AG20443 (cell line): Measurements from ENCODE around the gene PLAC8L1.

Experiments used
- DNase-seq: peaks from one replicate; pipeline ENCODE4 v3.0.0; 2012; ENCODE audit warnings: low spot score, mixed read lengths

PLAC8L1 gene

DNA sequence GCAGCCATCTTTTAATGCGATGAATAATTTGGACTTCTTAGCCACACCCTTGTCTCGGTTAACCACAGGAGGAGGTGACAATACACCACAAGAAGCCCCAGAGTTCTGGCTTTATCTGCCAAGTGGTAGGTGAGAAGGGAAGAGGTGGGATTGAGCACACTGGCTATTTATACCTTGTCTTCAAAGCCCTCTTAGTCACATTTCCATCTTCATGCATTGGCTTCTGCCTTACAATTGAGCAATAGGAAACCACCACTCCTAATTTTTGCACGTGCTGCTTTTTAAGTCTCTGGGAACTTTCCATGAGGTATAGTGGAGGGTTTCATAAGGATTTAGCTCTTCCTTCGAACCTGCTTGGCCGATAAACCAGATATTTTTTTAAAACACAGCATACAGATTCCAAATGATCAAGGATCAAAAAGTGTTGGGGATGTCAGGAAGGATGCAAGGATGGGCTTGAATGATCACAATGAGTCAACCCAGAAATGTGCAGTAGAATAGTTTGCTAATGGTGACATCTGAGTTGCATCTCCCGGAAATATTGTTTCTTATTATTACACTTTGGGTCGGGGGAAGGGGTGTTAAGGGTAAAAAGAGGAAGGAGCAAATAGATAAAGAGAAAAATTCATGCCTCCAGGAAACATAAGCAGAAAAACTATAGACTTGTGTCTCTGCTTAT lies 25.5 kb downstream of the PLAC8L1 start:
- peak; percentile 25 for DNase-seq

DNA sequence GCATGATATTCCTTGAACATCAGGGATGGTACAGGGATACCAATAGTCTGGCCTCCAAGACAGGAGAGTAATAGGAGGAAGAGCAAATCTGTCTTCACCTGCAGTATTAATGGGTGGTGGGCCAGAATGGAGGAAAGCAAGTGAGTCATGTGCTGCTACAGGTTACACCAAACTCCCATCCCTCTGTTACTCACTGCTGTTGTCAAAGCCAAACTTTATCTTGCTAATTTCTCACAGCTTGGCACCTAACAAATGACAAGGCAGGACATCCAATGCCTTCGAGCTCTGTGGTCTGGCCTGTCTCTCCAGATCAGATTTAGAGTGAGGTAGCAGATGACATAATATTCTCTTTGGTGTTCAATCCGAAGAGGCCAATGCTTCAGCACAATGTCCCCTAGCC lies 26.8 kb downstream of the PLAC8L1 start:
- DNase-seq, result no peak

DNA sequence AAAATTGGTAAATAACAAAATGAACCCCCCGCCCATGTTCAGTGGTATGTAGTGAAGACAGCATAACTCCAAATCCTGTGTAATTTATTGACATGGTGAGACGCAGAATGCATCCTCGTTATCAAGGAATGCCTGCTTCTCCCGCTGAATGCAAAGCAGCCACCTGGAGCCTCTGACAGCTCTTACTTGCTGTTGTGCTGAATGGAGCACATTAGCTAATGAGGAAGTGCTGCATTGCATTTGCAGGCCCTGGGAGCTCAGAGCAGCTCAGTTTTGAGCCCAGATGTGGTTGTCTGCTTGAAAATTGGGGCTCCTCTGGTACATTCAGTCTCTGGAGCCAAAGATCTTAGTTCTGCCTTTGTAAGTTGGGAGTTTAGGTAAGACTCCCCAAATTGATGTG lies 28.9 kb downstream of the PLAC8L1 start:
- no peak for DNase-seq

DNA sequence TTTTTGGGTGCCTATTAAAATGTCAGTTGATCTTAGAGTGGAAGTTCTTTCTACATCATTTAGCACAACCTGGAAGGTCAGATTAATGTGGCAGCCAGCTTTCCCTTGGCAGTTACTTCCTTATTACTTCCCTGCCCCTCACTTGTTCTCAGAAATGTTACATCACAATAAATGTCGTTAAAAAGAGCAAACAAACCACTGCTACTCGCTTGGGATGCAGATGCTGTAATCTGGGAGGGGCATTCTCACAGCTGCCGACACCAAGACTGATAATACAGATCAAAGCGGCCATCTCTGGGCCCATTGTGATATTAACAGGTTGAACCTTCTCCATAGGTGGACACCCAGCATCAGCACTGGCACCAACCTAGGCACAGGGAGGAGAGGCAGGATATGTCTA lies 29.3 kb downstream of the PLAC8L1 start:
- no peak for DNase-seq

DNA sequence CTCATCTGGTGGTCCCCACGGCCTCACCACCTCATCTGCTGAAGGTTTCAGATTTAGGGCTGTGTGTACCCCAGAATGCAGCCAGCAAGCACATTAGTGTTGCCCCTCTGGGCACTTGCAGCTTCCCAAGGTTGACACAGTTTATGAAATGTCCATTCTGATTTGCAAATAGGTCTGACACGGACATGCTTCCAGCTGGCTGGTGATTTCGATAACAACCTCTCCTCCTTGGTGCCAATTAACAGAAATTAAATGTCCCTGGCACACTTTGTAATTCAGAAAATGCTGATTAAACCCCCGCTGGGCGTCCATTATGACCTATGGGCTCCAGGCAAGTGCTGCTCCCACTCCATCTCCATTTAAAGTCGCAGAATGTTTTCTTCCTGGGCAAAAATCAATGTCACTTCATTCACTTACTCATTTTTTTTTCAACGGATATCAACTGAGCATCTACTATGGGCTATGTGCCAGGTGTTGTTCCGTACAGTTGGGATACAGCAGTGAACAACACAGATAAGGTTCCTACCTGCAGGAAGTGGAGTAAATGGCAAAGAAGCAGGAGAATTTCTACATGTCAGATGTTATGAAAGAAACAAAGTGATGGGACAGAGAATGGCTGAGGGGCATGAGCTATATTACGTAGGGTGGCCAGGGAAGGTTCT lies 32.0 kb downstream of the PLAC8L1 start:
- no peak for DNase-seq

DNA sequence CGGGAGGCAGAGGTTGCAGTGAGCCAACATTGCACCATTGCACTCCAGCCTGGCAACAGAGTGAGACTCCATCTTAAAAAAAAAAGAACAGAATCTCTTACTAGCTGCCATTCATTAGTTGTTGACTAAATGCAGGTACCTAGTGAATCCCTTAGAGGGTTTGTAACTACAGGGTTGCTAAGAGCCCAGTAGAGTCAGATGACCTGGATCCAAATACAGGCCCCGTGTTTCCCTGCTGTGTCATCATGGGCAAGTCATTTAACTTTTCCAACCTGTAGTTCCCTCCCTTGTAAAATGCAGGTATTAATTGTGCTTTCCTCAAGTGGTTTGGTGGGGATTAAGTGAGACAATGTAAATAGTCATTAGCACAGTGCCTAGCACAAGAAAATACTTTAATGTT lies 32.8 kb downstream of the PLAC8L1 start:
- no peak for DNase-seq

DNA sequence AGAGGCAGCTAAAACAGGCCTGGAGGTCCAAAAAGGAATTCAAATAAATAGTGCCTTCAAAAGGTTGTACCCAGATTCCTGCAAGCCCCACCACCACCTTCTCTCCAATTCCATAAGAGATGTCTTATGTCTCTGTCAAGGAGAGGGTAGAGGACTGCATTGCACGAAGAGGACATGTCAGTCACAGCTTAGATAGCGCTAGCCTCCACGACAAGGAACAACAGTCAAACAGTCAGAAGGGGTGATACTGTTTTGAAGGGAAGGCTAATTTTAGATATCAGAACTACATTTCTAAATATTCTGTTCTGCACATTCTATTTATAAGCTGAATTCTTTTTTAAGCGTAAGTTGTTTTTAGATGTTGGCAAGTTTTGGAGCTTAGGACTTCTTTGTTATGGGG lies 34.2 kb downstream of the PLAC8L1 start:
- no peak for DNase-seq

DNA sequence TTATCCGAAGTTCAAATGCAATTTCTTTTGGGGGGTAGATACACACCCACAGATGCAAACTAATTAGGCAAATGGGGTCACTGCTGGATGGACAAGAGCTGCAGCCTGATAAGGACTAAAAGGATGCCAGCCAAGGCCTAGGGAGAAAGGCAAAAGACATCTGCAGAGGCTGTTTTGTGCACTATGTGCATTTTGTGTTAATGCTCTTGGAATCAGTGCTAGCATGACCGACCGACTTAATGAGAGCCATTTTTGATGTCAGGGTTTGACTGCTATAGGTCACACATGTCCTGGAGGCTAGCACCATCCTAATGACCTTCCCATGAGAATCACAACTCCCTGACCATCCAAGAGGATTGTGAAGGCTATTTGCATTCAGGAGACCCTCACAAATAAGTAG lies 34.6 kb downstream of the PLAC8L1 start:
- no peak for DNase-seq

DNA sequence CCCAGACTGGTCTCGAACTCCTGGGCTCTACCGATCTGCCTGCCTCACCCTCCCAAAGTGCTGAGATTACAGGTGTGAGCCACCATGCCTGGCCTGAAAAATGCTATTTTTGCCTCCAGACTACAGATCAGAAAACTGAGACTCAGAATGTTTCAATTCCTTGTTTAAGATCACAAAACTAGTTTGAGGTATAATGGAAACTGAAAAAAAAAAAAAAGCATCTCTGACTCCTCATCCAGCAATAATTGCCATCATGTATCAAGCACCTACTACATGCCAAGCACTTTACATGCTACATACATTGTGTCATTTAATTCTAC lies 35.6 kb downstream of the PLAC8L1 start:
- no peak for DNase-seq

DNA sequence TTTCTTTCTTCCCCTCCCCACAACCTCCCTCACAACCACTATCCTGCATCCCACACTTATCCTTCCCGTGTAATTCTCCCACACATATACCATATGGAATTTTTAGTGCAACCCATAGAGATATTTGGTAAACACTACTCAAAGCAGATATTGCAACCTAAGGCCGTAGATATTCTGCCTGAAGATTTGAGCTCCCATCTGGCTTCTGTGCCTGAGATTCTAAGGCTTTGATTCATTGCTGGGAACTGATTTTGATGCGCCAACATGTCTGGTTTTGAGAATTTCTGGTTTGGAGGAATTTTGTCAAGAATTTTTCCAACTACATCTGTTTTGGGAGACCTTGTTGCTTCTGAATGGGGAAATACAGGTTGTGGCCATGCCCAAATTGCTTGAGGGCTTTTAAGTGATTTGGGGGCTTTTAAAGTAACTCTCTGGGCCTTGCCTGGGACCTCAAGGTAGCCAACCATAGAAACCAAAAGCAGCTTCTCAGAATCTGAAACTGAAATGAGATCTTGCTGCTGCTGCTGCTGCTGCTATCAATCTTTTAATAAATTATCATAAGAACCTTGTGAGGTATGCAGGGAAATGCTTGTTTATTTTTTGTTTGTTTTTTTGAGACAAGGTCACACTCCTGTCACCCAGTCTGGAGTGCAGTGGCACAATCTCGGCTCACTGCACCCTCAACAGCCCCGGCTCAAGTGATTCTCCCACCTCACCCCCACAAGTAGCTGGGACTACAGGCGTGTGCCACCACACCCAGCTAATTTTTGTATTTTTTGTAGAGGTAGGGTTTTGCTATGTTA lies 36.2 kb downstream of the PLAC8L1 start:
- DNase-seq, result no peak

DNA sequence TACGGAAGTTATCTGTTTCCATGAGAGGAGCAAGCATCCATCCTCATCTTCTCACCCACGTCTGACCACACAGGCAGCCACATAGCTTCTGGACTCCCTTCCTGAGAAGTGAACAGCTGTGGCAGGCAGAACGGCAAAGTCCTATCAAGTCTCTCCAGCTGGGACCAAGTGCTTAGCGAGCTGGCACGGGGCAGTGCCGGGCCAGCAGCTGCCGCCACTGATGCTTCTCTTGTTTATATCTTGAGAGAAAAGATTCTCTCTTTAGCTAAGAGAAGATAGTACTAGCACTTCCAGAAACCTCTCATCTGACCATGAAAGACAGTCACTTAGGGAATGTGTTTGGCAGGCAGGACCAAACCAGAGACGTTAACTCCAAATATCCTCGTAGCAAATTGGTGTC lies 37.2 kb downstream of the PLAC8L1 start:
- no peak for DNase-seq

DNA sequence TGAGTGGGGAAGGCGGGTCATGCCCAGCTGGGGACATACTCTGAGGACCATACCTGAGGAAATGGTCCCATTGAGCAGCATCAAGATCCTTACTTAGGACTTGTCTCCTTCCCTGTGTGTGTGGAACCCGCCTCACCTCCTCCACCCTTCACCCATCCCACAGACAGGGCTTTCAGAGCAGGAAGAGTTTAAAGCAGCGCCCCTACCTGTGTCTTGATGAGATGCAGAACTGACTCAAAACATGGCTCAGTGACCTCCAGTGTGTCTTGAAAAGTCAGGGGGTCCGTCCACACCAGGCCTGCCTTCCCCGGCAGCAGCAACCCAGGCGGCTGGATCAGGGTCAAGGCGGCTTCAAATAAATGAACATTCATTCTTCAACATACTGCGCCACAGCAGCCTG lies 38.4 kb downstream of the PLAC8L1 start:
- DNase-seq, result no peak

DNA sequence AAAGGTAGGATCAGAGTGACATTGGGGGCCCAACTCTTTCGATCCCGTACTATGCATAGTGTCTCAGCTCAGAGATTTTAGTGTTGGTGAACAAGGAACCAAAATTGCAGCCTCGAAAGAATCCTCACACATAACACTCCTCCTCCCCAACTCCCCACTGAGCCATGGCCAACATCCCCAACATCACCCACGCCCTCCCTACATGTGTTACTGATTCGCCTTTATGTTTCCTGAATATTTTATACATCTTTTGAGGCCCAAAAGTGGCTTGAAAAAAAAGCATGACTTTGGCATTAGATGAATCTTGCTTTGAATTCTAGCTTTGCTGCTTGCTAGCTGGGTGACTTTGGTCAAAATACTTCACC lies 45.2 kb downstream of the PLAC8L1 start:
- DNase-seq, result no peak

DNA sequence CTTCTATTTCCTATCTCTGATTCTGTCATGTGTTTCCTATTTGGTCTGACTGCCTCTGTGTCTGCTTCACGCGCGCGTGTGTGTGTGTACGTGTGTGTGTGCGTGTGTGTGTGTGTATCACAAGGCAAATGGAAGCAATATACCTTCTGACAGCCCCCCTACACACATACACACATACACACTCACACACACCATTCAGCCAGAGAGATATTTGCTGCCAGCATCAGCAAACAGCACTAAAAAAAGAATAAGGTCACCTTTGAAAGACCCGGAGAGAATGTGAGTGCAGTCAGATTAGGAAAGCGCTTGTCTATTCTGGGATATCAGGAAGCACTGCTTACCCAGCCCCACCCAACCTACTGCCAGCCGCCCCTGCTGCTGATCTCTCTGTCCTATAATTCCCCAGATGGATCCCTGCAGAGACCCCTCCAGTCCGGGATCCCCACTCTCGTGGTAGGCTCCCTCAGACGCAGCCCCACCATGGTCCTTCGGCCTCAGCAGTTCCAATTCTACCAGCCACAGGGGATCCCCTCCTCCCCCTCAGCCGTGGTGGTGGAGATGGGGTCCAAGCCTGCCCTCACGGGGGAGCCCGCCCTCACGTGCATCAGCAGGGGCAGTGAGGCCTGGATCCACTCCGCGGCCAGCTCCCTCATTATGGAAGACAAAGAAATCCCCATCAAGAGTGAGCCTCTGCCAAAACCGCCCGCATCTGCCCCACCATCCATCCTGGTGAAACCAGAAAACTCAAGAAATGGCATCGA lies 45.7 kb downstream of the PLAC8L1 start:
- DNase-seq, result no peak

DNA sequence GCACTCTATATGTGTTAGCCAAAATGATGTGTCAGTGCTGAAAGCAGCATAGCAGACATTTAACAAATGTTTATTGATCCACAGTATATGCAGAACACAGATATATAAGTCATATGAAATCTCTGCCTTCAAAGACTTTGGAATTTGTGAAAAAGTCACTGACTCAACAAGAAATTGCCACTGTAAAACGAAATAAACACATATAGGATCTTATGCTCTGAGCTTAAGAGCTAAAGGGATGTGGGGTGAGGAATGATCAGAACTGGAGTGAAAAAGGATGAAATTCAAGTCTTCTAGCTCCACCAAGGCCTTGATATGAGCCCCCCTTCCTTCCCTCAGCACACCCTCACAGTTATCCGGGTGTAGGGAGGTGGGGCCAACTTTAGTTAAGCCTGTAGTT lies 49.9 kb downstream of the PLAC8L1 start:
- no peak for DNase-seq

DNA sequence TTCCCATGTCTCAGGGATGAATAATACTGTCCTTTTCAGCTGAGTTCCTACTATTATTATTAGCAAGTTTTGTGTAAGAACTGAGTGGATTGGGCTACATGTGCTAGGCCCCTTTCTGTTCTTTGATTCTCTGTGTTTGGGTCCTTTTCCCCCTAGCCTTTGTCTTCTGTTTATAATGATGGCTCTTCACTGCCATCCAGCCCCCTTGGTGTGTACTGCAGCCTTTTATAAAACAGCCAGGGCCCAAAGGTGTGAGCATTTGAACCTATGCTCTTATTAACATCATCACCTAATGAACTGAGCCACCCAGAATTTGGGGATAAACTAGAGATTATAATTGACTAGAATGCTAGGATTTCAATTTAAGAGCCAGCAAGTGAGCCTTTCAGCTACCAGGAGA lies 52.6 kb downstream of the PLAC8L1 start:
- no peak for DNase-seq

DNA sequence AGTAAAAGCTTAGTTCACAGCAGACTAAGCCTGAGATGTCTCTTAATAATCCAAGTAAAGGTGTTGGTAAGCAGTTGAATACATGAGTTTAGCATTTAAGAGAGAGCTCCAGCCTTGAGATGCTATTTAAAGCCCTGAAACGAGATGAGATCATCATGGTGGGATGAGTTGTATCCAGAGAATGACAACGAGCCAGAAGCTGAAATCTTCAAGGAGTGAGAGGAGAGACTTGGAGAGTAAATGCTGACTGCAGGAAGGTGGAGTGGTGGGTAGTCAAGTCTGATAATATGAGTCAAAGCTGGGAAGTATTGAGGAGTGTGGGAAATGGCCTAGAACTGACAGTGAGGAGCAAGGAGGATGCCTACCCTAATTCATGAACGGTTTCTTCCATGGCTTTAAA lies 53.7 kb downstream of the PLAC8L1 start:
- peak; percentile 49 for DNase-seq

DNA sequence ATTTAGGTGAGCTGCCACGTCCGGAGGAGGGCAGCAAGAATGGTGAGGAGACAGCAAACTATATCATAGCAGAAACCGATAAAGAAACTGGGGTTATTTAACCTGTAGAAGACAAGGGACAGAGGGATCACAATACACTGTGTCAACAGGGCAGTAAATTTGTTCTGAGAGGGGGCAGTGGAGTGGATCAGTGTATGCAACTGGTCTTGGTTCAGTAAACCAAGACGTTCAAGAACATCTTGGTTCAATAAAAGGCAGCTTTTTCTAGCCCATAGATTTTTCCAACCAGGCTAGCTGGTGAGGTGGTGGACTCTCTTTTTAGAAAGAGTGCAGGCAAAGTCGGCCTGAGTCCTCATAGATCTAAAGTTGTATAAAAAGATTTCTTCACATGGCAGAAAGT lies 55.3 kb downstream of the PLAC8L1 start:
- no peak for DNase-seq

DNA sequence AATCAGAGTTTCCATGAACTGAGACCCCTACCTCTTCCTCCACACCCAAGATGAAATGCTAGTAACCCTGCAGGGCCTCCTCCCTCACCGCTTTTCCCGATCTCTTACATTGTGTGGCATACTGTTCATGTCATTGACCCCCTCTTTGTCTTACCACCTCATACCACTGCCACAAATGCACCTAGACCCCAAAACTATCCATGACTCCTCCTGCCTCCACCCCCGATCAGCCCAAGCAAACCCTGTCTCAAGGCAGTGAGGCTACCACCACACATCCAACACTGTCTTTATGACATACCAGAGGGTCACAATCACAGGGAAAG lies 55.7 kb downstream of the PLAC8L1 start:
- DNase-seq, result no peak

DNA sequence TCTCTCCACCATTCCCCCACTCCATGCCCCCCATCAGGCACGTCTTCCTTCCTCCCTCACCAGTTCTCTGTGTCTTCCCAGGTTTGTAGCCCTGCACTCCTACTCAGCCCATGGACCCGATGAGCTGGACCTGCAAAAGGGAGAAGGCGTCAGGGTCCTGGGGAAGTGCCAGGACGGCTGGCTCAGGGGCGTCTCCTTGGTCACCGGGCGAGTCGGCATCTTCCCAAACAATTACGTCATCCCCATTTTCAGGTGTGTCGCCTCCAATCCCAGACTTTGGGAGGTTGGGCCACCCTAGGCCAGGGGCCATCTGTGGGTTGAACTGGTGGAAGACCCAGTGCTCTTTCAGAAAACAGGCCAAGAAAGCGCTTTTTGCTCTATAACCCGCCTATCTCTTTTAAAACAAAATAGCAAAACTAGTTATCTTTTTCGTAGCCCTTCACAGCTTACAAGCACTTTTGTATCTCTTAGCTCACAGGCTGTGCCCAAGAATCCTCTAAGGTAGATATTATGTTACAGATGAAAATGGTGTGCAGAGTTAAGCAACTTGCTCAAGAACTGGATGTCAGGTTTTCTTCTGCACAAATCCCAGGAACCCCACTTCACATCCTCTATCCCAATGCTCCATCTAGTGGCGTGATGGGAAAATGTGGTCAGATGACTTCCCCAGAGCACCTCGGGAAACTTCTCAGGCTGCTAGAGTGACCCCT lies 56.2 kb downstream of the PLAC8L1 start:
- DNase-seq, result peak; percentile 88

DNA sequence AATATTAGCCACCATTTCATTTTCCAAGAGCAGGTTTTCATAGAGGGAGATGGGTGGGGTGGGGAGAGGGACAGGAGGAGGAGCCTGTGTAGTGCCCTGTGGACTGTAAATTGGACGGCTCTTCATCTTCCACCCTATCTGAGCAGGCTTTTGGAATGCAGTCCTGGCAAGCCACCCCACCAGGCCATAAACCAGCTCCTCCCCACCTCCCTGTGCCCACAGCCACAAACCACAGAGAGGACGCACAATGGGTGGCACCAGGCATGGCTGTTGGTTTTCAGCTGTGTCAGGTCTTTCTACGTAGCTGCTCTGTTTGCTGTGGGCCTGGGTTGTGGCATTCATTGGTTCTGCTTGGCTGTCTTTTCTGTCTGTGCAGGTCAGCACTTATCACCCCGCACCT lies 58.0 kb downstream of the PLAC8L1 start:
- no peak for DNase-seq

DNA sequence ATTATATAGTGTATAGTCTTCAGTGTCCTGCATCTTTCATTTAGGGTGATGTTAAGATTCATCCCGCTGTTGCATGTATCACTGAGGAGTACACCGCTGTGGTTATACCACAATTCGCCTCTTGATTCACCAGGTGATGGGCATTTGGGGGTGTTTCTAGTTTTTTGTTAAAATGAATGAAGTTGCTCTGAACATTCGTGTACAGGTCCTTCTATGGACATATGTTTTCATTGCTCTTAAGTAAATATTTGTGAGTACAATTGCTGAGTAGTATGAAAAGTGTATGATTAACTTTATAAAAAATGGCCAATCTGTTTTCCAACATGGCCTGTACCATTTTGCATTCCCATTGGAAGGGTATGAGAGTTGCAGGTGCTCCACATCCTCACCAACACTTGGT lies 61.7 kb downstream of the PLAC8L1 start:
- no peak for DNase-seq
